HG03103 (cell line): ENCODE results near the gene MMRN2.
"Not testable (repeated sequence)": the region's sequence is repeated elsewhere in the genome, so short reads cannot be mapped to it uniquely, and the experiment has no call there.

Experiments used
- ATAC-seq: cut with Tn5 transposase; IDR thresholded peaks from one replicate; pipeline ENCODE4 v1.9.1; 2021; ENCODE audit warnings: low read depth; ENCODE audit not compliant: unreplicated experiment

Gene MMRN2

DNA sequence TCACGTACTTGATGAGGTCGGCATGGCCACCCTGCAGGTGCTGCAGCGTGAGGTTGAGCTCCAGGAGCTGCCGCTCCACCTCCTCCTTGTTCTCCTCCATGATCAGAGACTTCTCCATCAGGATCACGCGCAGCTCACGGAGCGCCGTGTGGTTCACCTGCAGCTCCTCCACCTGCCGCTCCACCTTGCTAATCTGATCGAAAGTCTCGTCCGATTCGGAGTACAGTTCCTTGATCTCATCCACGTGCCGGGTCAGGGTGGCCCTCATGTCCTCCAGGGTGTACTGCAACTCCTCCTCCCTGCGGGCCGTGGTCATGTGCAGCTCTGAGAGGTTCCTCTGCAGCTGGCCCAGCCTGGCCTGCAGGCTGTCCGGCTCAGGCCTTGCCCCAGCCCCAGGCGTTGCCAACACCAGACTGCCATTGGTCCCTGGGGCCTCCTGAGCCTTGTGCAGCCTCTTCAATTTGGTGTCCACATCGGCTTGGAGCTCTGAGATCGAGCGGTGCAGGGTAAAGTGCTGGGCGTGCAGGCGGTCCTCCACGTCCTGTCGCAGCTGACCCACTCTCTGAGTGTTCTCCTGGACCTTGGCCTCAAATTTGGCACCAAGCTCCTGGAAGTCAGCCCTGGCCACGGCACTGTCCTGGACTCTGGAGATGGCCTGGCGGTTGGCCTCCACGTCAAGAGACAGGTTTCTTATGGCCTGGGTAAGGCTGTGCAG is 13.9 kb downstream of the MMRN2 start:
- ATAC-seq, result no peak

GRCh38 chr10:86942441-86943315 is 14.7 kb downstream of the MMRN2 start:
- no peak for ATAC-seq

DNA sequence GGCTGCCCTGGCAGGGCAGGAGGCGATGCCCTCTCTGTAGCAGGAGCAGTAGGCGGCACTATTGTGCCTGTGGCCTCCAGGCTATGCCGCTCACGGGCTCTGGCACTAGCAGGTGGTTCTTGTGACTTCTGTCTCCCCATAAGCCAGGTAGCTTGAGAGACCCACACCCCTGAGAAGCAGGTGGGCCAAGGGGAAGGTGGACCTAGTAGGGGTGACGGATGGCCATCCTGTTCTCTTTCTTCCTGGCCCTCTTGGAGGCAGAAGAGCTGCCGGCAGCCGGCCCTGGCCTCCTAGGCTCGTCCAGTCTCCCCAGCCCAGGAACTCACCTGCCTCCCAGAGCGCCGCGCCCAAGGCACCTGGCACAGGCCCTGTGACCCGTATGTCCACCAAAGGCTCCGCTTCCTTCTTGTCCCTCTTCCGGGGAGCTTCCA is 15.4 kb downstream of the MMRN2 start:
- ATAC-seq, result no peak

DNA sequence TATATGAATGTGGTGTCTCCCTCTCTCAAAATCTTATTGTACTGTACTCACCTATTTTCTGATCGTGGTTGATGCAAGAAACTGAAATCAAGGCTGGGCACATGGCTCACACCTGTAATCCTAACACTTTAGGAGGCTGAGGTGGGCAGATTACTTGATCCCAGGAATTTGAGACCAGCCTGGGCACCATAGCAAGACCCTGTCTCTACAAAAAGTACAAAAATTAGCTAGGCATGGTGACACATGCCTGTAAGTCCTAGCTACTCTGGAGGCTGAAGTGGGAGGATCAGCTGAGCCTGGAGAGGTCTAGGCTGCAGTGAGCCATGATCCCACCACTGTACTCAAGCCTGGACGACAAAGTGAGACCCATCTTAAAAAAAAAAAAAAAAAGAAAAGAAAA is 16.0 kb downstream of the MMRN2 start:
- no peak for ATAC-seq

GRCh38 chr10:86940677-86941076 is 16.7 kb downstream of the MMRN2 start:
- ATAC-seq, result no peak

- ATAC-seq, result not testable (repeated sequence)
These were observed 17.3 kb downstream of the MMRN2 start for GRCh38 chr10:86940076-86940475.

GRCh38 chr10:86938260-86938659 is 19.2 kb downstream of the MMRN2 start:
- no peak for ATAC-seq

GRCh38 chr10:86937502-86938154 is 19.8 kb downstream of the MMRN2 start:
- no peak for ATAC-seq

DNA sequence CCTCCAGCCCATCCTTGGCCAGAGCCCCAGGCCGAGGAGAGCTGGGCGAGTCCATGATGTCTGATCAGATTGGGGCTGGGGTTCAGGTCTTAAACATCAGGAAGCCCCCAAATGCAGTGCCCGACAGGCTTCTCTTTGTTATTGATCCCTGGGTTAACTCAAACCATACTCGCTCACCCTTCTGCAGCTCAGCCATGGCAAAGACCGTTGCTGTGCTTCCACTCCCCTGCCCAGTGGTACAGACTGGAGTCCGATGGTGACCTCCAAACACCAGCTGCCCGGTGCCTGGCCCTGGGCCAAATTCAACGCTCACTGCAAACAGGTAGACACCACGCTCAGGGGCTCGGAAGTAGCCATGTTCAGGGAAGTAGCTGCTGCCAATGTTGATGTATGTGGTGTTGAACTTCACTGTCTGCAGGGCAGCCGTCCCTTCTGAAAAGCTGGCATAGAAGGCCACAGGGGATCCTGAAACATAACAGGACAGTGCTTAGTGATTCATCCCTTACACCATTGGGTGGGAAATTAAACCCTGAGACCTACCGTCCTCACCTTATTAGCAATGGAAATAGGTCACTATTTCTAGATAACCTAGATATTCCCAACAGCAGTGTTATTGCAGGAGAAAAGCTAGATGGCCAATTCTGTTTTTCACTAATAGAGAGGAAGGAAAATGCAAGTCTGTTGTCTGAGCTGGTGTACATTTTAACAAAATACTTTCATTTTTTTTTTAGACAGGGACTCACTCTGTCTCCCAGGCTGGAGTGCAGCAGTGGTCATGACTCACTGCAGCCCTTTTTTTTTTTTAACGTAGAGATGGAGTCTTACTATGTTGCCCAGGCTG is 20.5 kb downstream of the MMRN2 start:
- no peak for ATAC-seq

- ATAC-seq, result not testable (repeated sequence)
These were observed 23.2 kb downstream of the MMRN2 start for GRCh38 chr10:86934162-86934711.

DNA sequence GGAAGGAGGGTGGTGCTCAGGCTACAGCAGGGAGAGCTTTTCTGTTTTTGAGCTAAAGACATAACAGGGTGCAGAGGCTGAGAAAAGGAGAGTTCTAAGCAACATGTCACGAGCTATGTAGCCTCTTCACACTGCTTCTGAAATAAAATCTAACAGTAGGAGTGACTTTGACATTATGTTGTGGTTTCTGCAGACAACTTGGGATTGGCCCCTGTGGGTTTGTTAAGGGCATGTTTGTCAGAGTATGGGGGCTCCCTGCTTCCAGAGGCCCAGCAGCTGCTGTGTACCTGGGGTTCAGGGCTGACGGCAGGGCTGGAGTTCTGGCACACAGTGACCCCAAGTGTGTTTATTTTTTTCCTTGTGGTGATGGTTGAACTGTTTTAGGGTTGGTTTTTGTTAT is 24.7 kb downstream of the MMRN2 start:
- ATAC-seq, result no peak

DNA sequence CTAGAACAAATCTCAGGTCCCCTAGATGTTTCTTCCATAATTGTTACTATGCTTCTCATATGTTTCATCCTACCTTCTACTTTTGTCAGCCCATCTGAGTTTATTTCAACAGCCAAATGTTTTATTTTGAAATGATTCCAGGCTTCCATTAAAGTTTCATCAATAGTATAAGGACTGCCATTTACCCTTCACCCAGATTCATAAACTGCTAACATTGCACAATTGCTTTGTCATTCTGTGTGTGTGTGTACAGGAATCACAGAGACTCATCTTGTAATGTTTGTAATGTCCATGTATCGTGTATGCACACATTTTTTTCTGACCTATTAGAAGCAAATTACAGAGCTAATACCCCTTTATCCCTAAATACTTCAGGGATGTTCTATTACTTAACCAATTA is 25.5 kb downstream of the MMRN2 start:
- no peak for ATAC-seq

DNA sequence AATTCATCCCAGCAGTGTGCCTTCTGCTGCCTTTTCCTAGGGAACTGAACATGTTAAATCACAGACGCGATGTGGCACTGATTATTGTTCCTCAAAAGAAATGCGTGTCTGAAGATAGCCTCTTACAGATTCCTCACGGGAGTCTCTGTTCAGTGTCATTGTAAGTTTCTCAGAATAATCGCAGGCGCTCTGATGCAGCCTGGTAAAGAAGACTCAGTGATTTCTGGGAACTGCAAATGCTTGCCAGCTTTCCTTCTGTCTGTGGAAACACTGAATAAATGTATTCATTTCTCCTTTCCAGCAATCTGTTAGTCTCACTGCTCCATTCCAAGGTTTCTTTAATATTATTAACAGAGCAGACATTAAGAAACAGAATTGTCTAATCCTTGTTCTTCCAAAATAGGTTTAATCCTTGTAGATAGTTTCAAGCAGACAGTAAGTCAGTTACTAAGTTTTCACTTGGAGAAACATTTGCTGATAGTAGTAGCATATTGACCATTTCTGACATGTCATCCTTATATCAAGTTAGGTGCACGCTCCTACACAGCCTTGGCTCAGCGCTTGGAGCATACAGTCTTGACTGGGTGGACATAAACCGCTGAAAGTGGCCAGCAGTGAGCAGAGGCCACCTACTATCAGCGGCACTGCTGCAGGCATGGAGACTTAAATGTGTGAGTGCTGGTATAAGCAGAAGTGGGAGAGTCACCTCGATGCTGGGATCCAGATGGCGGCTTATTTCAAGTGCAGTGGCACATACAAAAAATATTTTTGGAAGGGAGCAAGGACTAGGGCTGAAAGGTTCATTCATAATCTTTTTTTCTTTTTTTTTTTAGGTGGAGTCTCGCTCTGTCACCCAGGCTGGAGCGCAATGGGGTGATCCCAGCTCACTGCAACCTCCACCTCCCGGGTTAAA is 27.7 kb downstream of the MMRN2 start:
- ATAC-seq, result no peak

DNA sequence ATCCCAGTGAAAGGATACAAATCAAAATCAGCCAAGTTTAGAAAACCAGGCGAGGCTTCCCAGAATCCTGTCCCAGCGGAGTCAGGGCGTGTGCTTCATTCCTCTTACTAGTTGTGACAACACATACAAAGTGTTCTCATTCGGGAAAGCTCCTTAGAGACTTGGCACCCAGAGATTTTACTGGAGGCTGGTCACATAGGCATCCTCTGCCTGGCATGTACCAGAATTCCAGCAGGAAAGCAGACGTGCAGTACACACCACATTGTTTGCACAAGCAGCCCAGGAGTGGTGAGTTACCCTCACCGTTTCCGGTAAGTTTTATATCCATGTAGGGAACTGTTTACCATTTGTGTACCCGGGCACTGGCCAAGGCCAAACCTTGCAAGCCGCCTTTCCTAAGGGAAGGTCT is 34.9 kb downstream of the MMRN2 start:
- no peak for ATAC-seq

DNA sequence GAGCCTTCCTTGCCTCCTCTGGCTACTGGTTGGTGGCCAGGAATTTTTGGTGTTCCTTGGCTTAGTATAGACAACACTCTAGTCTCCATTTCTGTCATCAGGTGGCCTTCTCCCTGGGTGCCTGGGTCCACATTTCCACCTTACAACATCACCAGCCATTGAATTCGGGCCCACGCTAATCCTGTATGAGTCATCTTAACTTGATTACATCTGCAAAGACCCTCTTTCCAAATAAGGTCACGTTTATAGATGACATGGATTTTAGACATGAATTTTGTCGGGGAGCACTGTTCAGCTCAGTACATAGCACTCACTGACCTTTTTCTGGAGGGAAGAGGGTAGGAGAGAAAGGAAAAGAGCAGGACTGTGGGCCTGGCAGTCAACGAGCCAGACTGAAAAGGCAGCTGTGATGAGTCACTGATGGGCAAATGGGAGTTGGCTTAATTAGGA is 39.4 kb downstream of the MMRN2 start:
- ATAC-seq, result no peak

GRCh38 chr10:86914734-86915133 is 42.7 kb downstream of the MMRN2 start:
- ATAC-seq, result no peak

DNA sequence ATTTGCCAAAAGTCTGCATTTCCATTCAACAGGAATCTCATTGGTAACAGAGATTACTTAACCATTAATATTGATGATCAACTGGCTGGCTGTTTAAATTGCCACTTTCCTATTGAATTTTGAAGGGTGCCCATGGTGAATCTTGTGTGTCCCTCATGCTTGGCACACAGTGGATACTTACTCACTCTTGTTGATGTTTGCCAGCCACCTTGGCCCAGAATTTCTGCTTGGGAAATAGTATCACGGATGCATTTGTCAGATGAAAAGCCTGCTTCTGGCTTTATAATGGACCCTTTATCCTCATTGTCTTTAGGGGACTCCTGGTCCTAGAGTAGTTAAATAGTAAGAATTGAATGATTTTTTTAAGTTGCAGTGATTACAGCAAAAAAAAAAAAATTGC is 52.0 kb downstream of the MMRN2 start:
- no peak for ATAC-seq

DNA sequence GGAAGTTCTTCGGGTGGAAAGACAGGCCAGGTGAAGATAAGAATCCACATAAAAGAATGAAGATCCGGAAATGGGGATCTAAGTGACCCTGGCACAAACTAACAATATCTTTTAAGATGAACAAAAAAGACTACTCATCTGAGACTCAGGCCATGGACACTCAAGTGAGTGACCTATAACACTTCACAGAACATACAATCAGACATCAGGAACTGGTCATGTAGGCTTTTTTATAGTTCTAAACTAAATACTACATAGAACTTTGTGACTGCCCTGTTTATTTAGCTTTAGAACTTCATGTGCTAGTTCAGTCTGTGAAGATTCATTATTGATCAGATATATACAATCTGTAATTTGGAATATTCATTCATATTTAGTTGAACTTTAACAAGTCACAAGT is 52.8 kb downstream of the MMRN2 start:
- no peak for ATAC-seq

DNA sequence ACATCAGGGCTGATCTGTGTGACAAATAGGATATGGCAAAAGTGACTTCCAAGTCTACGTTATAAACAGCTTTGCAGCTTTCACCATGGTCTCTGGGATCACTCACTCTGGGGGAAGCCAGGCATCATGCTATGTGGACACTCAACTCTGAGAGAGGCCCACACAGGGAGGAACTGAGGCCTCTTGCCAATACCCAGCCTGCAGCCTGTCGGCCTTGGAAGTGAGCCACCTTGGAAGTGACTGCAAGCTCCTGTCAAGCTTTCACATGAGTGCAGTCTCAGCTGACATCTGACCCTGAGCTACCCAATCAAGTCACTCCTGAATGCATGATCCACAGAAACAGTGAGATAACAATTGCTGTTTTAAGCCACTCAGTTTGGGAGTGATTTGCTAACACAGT is 56.5 kb downstream of the MMRN2 start:
- ATAC-seq, result no peak
